Esophagus squamous epithelium (tissue), 4 donors: Measurements from ENCODE around the gene PPIL4.

Experiments
- POLR2A ChIP-seq, 4 donors: fragments of 450-650 bp; IDR thresholded peaks; one replicate each; pipeline ENCODE4 v1.6.1; 2017; ENCODE audit warnings: antibody characterized with exemption in 4 of 4, mild to moderate bottlenecking in 4 of 4, moderate library complexity in 3 of 4
- TF ChIP-seq, protein P1 (sequence below), 6 experiments: fragments of 450-650 bp in 4 of 6; fragments of 200-600 bp in 2 of 6; sonication (generic) in 2 of 6; IDR thresholded peaks; one replicate each; pipeline ENCODE4 v1.5.1; 2016 to 2019; ENCODE audit warnings: antibody characterized with exemption in 6 of 6, mild to moderate bottlenecking in 4 of 6, moderate library complexity in 4 of 6

DNA sequence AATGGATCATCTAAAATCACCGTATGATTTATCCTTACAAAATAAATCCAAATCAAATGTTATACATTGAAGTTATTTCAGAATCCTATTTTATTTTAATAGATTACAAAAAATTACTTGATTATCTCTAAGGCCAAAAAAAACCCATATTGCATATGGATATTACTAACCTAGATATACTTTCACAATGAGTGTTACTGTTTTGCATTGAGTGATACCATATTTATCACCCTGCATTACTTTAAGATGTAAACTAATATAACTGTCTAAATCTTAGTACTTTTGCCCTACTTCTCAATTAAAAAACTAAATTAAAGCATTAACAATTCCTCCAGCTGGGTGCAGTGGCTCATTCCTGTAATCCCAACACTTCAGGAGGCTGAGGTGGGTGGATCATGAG, 11.1 kb downstream of the PPIL4 start:
- TF ChIP-seq, protein P1, sequence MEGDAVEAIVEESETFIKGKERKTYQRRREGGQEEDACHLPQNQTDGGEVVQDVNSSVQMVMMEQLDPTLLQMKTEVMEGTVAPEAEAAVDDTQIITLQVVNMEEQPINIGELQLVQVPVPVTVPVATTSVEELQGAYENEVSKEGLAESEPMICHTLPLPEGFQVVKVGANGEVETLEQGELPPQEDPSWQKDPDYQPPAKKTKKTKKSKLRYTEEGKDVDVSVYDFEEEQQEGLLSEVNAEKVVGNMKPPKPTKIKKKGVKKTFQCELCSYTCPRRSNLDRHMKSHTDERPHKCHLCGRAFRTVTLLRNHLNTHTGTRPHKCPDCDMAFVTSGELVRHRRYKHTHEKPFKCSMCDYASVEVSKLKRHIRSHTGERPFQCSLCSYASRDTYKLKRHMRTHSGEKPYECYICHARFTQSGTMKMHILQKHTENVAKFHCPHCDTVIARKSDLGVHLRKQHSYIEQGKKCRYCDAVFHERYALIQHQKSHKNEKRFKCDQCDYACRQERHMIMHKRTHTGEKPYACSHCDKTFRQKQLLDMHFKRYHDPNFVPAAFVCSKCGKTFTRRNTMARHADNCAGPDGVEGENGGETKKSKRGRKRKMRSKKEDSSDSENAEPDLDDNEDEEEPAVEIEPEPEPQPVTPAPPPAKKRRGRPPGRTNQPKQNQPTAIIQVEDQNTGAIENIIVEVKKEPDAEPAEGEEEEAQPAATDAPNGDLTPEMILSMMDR (IDR thresholded peaks at IDR 0.05): no peak
- TF ChIP-seq POLR2A (IDR thresholded peaks at IDR 0.05): no peak
